ENCODE data around the gene PKD1L1. TPM values are rescaled to one million over a fixed set of nuclear protein-coding genes. Genes with fewer than 3 reads are reported as not detected.

PKD1L1 gene
- total and polyA plus RNA-seq, 4 donors = 0.26 to 1.1 (median 0.55) TPM

- Histone ChIP-seq H3K4me3 (no peak overlapping the region), H3K9me3 (ENCODE audit: control insufficient read depth in 4 of 4, insufficient read depth in 3 of 4, low read length in 3 of 4) (no peaks in the 10 kb centered on the region), H3K9ac (ENCODE audit: insufficient read depth in 1 of 2, low read length in 2 of 2) (no peak overlapping the region), H3K36me3 (ENCODE audit: control insufficient read depth in 4 of 4, insufficient read depth in 4 of 4, low read length in 4 of 4) (no peaks in the 10 kb centered on the region), H3K4me1 (ENCODE audit: control insufficient read depth in 5 of 5, insufficient read depth in 5 of 5, low read length in 5 of 5) (peaks cover 0 to 2% (median 0%) of the 10 kb centered on the region in 5 donors), H3K27ac (ENCODE audit: low read depth in 1 of 2, low read length in 1 of 2) (no peak overlapping the region), H3K27me3 (ENCODE audit: control insufficient read depth in 3 of 3, insufficient read depth in 3 of 3, low read length in 2 of 3) (no peaks in the 10 kb centered on the region)
- TF ChIP-seq CTCF (IDR thresholded peaks at IDR 0.05; ENCODE audit: control extremely low read depth, extremely low read depth) = no peak
- WGBS, 2 donors = 90 to 93% methylated on average over 15 of the region's 15 CpGs
- ATAC-seq (ENCODE audit: insufficient read depth, low FRiP score) = no peak
- DNase-seq = no peak
Measured at GRCh38 chr7:47893721-47894365, 54.4 kb downstream of the PKD1L1 start.

GRCh38 chr7:47893238-47893637 lies 55.0 kb downstream of the PKD1L1 start:
- no peak for TF ChIP-seq CTCF (IDR thresholded peaks at IDR 0.05; ENCODE audit: control extremely low read depth, extremely low read depth)
- Histone ChIP-seq H3K36me3 (ENCODE audit: control insufficient read depth in 4 of 4, insufficient read depth in 4 of 4, low read length in 4 of 4) (no peaks in the 10 kb centered on the region), H3K27ac (ENCODE audit: low read depth in 1 of 2, low read length in 1 of 2) (no peak overlapping the region), H3K4me1 (ENCODE audit: control insufficient read depth in 5 of 5, insufficient read depth in 5 of 5, low read length in 5 of 5) (peaks cover 0 to 6% (median 0%) of the 10 kb centered on the region in 5 donors), H3K9ac (ENCODE audit: insufficient read depth in 1 of 2, low read length in 2 of 2) (no peak overlapping the region), H3K27me3 (ENCODE audit: control insufficient read depth in 3 of 3, insufficient read depth in 3 of 3, low read length in 2 of 3) (no peaks in the 10 kb centered on the region), H3K9me3 (ENCODE audit: control insufficient read depth in 4 of 4, insufficient read depth in 3 of 4, low read length in 3 of 4) (no peaks in the 10 kb centered on the region), H3K4me3 (no peak overlapping the region)
- no peak for DNase-seq
- ATAC-seq (ENCODE audit: insufficient read depth, low FRiP score) = no peak
- WGBS, 2 donors = 71 to 78% methylated on average over 10 of the region's 10 CpGs

GRCh38 chr7:47890606-47891005 lies 57.7 kb downstream of the PKD1L1 start:
- no peak for TF ChIP-seq CTCF (IDR thresholded peaks at IDR 0.05; ENCODE audit: control extremely low read depth, extremely low read depth)
- WGBS, 2 donors = 92 to 94% methylated on average over 9 of the region's 9 CpGs
- Histone ChIP-seq H3K9ac (ENCODE audit: insufficient read depth in 1 of 2, low read length in 2 of 2) (no peak overlapping the region), H3K36me3 (ENCODE audit: control insufficient read depth in 4 of 4, insufficient read depth in 4 of 4, low read length in 4 of 4) (no peaks in the 10 kb centered on the region), H3K4me3 (no peak overlapping the region), H3K27ac (ENCODE audit: low read depth in 1 of 2, low read length in 1 of 2) (no peak overlapping the region), H3K27me3 (ENCODE audit: control insufficient read depth in 3 of 3, insufficient read depth in 3 of 3, low read length in 2 of 3) (no peaks in the 10 kb centered on the region), H3K9me3 (ENCODE audit: control insufficient read depth in 4 of 4, insufficient read depth in 3 of 4, low read length in 3 of 4) (no peaks in the 10 kb centered on the region), H3K4me1 (ENCODE audit: control insufficient read depth in 5 of 5, insufficient read depth in 5 of 5, low read length in 5 of 5) (peaks cover 0 to 6% (median 0%) of the 10 kb centered on the region in 5 donors)
- no peak for DNase-seq
- no peak for ATAC-seq (ENCODE audit: insufficient read depth, low FRiP score)

GRCh38 chr7:47890125-47890524 lies 58.1 kb downstream of the PKD1L1 start:
- 88 to 97% methylated on average over 8 of the region's 8 CpGs for WGBS, 2 donors

More at GRCh38 chr7:47890125-47890524, 58.1 kb downstream of the PKD1L1 start:
- Histone ChIP-seq H3K9me3 (ENCODE audit: control insufficient read depth in 4 of 4, insufficient read depth in 3 of 4, low read length in 3 of 4) (no peaks in the 10 kb centered on the region), H3K36me3 (ENCODE audit: control insufficient read depth in 4 of 4, insufficient read depth in 4 of 4, low read length in 4 of 4) (no peaks in the 10 kb centered on the region), H3K9ac (ENCODE audit: insufficient read depth in 1 of 2, low read length in 2 of 2) (no peak overlapping the region), H3K4me3 (no peak overlapping the region), H3K27me3 (ENCODE audit: control insufficient read depth in 3 of 3, insufficient read depth in 3 of 3, low read length in 2 of 3) (no peaks in the 10 kb centered on the region), H3K27ac (ENCODE audit: low read depth in 1 of 2, low read length in 1 of 2) (no peak overlapping the region), H3K4me1 (ENCODE audit: control insufficient read depth in 5 of 5, insufficient read depth in 5 of 5, low read length in 5 of 5) (peaks cover 0 to 6% (median 0%) of the 10 kb centered on the region in 5 donors)
- ATAC-seq (ENCODE audit: insufficient read depth, low FRiP score) (no peak), DNase-seq (no peak)
- no peak for TF ChIP-seq CTCF (IDR thresholded peaks at IDR 0.05; ENCODE audit: control extremely low read depth, extremely low read depth)

Data from lung (tissue), 12 donors.